IMR-90 (cell line): Measurements from ENCODE around the gene SIGLEC9. TPM values are rescaled to one million over a fixed set of nuclear protein-coding genes. Genes with fewer than 3 reads are reported as not detected.

Experiments used
- ATAC-seq: fragments of 200-7000 bp; cut with Tn5 transposase; 2 replicates; pipeline ENCODE4 v1.9.1; 2020; ENCODE audit warnings: low read depth, mild to moderate bottlenecking, moderate library complexity
- BruUV-seq: library from RNA; stranded (reverse); fragments of 400-500 nt; replicated peaks from 2 replicates; lab custom pipeline; 2021; lab: Mats Ljungman, UMichigan
- CTCF ChIA-PET: fragments of 300-600 bp; formaldehyde crosslinking; extraction: SDS; loops from one replicate; lab custom pipeline; 2021; ENCODE audit warnings: antibody characterized with exemption; lab: Yijun Ruan, JAX
- POLR2A ChIA-PET: fragments of 300-600 bp; sonication (Branson Sonifier 250); formaldehyde crosslinking; loops from one replicate; lab custom pipeline; 2022; ENCODE audit warnings: antibody characterized with exemption; ENCODE audit not compliant: unreplicated experiment; lab: Charles Lee
- DNase-seq: peaks from one replicate; pipeline ENCODE4 v3.0.0; 2013
- H2AFZ ChIP-seq: replicated peaks from 2 replicates; pipeline ENCODE3; 2013; ENCODE audit warnings: low read length, mild to moderate bottlenecking; ENCODE audit not compliant: poor library complexity
- H2AK5ac ChIP-seq: 2 replicates; pipeline ENCODE4 v1.6.1; 2013; ENCODE audit warnings: low read depth, low read length, inconsistent platforms
- H2AK9ac ChIP-seq: replicated peaks from 2 replicates; pipeline ENCODE3; 2013; ENCODE audit warnings: mild to moderate bottlenecking, low read depth, low read length, moderate library complexity; ENCODE audit not compliant: poor library complexity
- H2BK120ac ChIP-seq: 2 replicates; pipeline ENCODE4 v1.6.1; 2013; ENCODE audit warnings: low read depth, low read length, inconsistent platforms
- H2BK15ac ChIP-seq: 3 replicates; pipeline ENCODE4 v1.6.1; 2013; ENCODE audit warnings: low read depth, low read length, inconsistent platforms
- H2BK20ac ChIP-seq: 2 replicates; pipeline ENCODE4 v1.6.1; 2013; ENCODE audit warnings: low read depth, mild to moderate bottlenecking, inconsistent platforms, low read length, moderate library complexity
- H2BK5ac ChIP-seq: 2 replicates; pipeline ENCODE4 v1.6.1; 2013; ENCODE audit warnings: mild to moderate bottlenecking, low read depth, low read length, inconsistent platforms; ENCODE audit not compliant: poor library complexity, severe bottlenecking
- H3K14ac ChIP-seq: replicated peaks from 2 replicates; pipeline ENCODE4 v1.6.1; 2013; ENCODE audit warnings: low read depth, low read length, inconsistent platforms
- H3K18ac ChIP-seq: 2 replicates; pipeline ENCODE4 v1.6.1; 2013; ENCODE audit warnings: low read depth, low read length, control low read depth
- H3K23ac ChIP-seq: 2 replicates; pipeline ENCODE4 v1.6.1; 2013; ENCODE audit warnings: low read depth, low read length, inconsistent platforms
- H3K27ac ChIP-seq: 2 replicates; pipeline ENCODE4 v1.5.1; 2013; ENCODE audit warnings: mild to moderate bottlenecking, control low read depth, low read length; ENCODE audit not compliant: insufficient read depth
- H3K27me3 ChIP-seq: 2 replicates; pipeline ENCODE4 v1.6.1; 2013; ENCODE audit warnings: low read length; ENCODE audit not compliant: control insufficient read depth, insufficient read depth
- H3K36me3 ChIP-seq: 2 replicates; pipeline ENCODE4 v1.6.1; 2013; ENCODE audit warnings: low read length, mixed read lengths; ENCODE audit not compliant: control insufficient read depth, insufficient read depth
- H3K4ac ChIP-seq: 2 replicates; pipeline ENCODE4 v1.6.1; 2013; ENCODE audit warnings: low read depth, low read length, inconsistent platforms
- H3K4me1 ChIP-seq: 2 replicates; pipeline ENCODE4 v1.6.1; 2013; ENCODE audit warnings: low read length, mixed read lengths; ENCODE audit not compliant: control insufficient read depth, insufficient read depth
- H3K4me2 ChIP-seq: 2 replicates; pipeline ENCODE4 v1.6.1; 2013; ENCODE audit warnings: low read depth, mild to moderate bottlenecking, control low read depth, low read length, moderate library complexity
- H3K4me3 ChIP-seq: 2 replicates; pipeline ENCODE4 v1.5.1; 2013; ENCODE audit warnings: low read depth, mild to moderate bottlenecking, control low read depth, low read length, moderate library complexity; ENCODE audit not compliant: insufficient read depth
- H3K56ac ChIP-seq: 2 replicates; pipeline ENCODE4 v1.6.1; 2013; ENCODE audit warnings: low read length, inconsistent platforms; ENCODE audit not compliant: insufficient read depth; ENCODE audit errors: extremely low read depth
- H3K79me1 ChIP-seq, 2 experiments: 2 replicates each; pipeline ENCODE4 v1.6.1; 2013; ENCODE audit warnings: low read length in 2 of 2, inconsistent platforms in 1 of 2, low read depth in 1 of 2
- H3K9ac ChIP-seq: 2 replicates; pipeline ENCODE4 v1.6.1; 2013; ENCODE audit warnings: low read depth, low read length, control low read depth
- H3K9me1 ChIP-seq: 2 replicates; pipeline ENCODE4 v1.6.1; 2013; ENCODE audit warnings: low read length, inconsistent platforms; ENCODE audit not compliant: insufficient read depth
- H3K9me3 ChIP-seq: 2 replicates; pipeline ENCODE4 v1.6.1; 2013; ENCODE audit warnings: low read length; ENCODE audit not compliant: control insufficient read depth, insufficient read depth
- H4K20me1 ChIP-seq: 2 replicates; pipeline ENCODE4 v1.6.1; 2013; ENCODE audit warnings: low read length, inconsistent platforms; ENCODE audit not compliant: insufficient read depth
- H4K5ac ChIP-seq: 2 replicates; pipeline ENCODE4 v1.6.1; 2013; ENCODE audit warnings: mild to moderate bottlenecking, low read depth, low read length, control low read depth
- H4K8ac ChIP-seq, 2 experiments: 2 replicates each; pipeline ENCODE4 v1.6.1; 2013; ENCODE audit warnings: low read depth in 2 of 2, low read length in 2 of 2, control low read depth in 1 of 2, inconsistent platforms in 1 of 2
- H4K91ac ChIP-seq: 2 replicates; pipeline ENCODE4 v1.6.1; 2013; ENCODE audit warnings: low read depth, low read length, inconsistent platforms; ENCODE audit not compliant: insufficient read depth
- BHLHE40 ChIP-seq: fragments of 150-350 bp; IDR thresholded peaks from 2 replicates; pipeline ENCODE4 v1.6.1; 2016; ENCODE audit warnings: mild to moderate bottlenecking, low read depth, low read length
- CEBPB ChIP-seq: IDR thresholded peaks from 2 replicates; pipeline ENCODE4 v1.6.1; 2012; ENCODE audit warnings: low read depth, low read length, improper control_type of control experiment
- CHD1 ChIP-seq: IDR thresholded peaks from 2 replicates; pipeline ENCODE4 v1.6.1; 2012; ENCODE audit warnings: low read depth, low read length, improper control_type of control experiment
- FOS ChIP-seq: fragments of 150-350 bp; IDR thresholded peaks from 2 replicates; pipeline ENCODE4 v1.6.1; 2016; ENCODE audit warnings: low read depth, low read length
- MAZ ChIP-seq: IDR thresholded peaks from 2 replicates; pipeline ENCODE4 v1.6.1; 2012; ENCODE audit warnings: low read depth, mild to moderate bottlenecking, low read length, improper control_type of control experiment, moderate library complexity, borderline replicate concordance
- POLR2A ChIP-seq: IDR thresholded peaks from 2 replicates; pipeline ENCODE4 v1.6.1; 2012; ENCODE audit warnings: mild to moderate bottlenecking, low read depth, low read length
- RAD21 ChIP-seq: IDR thresholded peaks from 2 replicates; pipeline ENCODE4 v1.6.1; 2012; ENCODE audit warnings: low read length, improper control_type of control experiment
- RCOR1 ChIP-seq: IDR thresholded peaks from 2 replicates; pipeline ENCODE4 v1.6.1; 2012; ENCODE audit warnings: mild to moderate bottlenecking, low read length, improper control_type of control experiment; ENCODE audit not compliant: insufficient replicate concordance
- RFX5 ChIP-seq: IDR thresholded peaks from 2 replicates; pipeline ENCODE4 v1.8.0; 2012; ENCODE audit warnings: low read depth, mild to moderate bottlenecking, low read length, moderate library complexity
- SMC3 ChIP-seq: fragments of 150-350 bp; IDR thresholded peaks from 2 replicates; pipeline ENCODE4 v1.6.1; 2016; ENCODE audit warnings: low read depth, mild to moderate bottlenecking, antibody characterized with exemption, low read length, moderate library complexity
- WGBS, 2 experiments: methylation state at CpG; one replicate each; pipeline versions ENCODE4 v1.1.5 to v1.1.7; 2013; ENCODE audit warnings: missing lambda C conversion rate in 2 of 2; ENCODE audit not compliant: insufficient read length in 1 of 2; ENCODE audit errors: extremely low coverage in 2 of 2; 5-methylcytosine and 5-hydroxymethylcytosine counted together
- dilution Hi-C: fragments of 300-500 bp; cut with HindIII; formaldehyde crosslinking; loops from one replicate; pipeline ENCODE4 v1.14.3; 2018; ENCODE audit warnings: low sequenced_read_pairs; ENCODE audit not compliant: unreplicated experiment
- in situ Hi-C: fragments of 300-500 bp; cut with MboI; formaldehyde crosslinking; loops from 3 replicates; pipeline ENCODE4 v1.14.3; 2019; ENCODE audit warnings: low sequenced_read_pairs, inconsistent platforms, mixed read lengths
- intact Hi-C: fragments of 100-400 bp; cut with micrococcal nuclease; formaldehyde crosslinking; loops from 2 replicates; pipeline ENCODE4 v1.10.0; 2022
- polyA plus RNA-seq, 3 experiments: library from polyadenylated mRNA; depleted of rRNA; stranded (reverse); fragments of >200 nt; gene quantifications; 2 replicates each; pipeline ENCODE4 v1.2.3, GENCODE V29; 2012; ENCODE audit warnings: low replicate concordance in 1 of 3
- total RNA-seq: library from RNA; depleted of rRNA; stranded (reverse); fragments of >200 nt; gene quantifications from 2 replicates; pipeline ENCODE4 v1.2.3, GENCODE V29; 2012
- TF ChIP-seq, protein P1 (sequence below): fragments of 150-350 bp; IDR thresholded peaks from 2 replicates; pipeline ENCODE4 v1.6.1; 2016; ENCODE audit warnings: low read depth, mild to moderate bottlenecking, low read length, moderate library complexity, borderline replicate concordance
- TF ChIP-seq, protein P2 (sequence below): fragments of 150-350 bp; IDR thresholded peaks from 2 replicates; pipeline ENCODE4 v1.6.1; 2017; ENCODE audit warnings: mild to moderate bottlenecking, antibody characterized with exemption, low read length, low read depth
- TF ChIP-seq, protein P3 (sequence below): conservative IDR thresholded peaks from 2 replicates; pipeline ENCODE4 v1.5.1; 2012; ENCODE audit warnings: mild to moderate bottlenecking, low read depth, low read length, improper control_type of control experiment

Gene SIGLEC9
- total and polyA plus RNA-seq, 2 of the 4 experiments (the other 2 are of a cell fraction), result 0.03 TPM; not detected in 1

DNA sequence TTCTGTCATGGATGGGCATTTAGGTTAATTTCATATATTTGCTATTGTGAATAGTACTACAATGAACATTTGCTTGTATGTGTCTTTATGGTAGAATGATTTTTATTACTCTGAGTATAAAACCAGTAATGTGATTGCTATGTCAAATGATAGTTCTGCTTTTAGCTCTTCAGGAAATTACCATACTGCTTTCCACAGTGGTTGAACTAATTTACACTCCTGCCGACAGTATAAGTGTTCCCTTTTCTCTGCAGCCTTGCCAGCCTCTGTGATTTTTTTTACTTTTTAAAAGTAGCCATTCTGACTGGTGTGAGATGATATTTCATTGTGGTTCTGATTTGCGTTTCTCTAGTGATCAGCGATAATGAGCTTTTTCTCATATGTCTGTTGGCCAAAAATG is 23.9 kb downstream of the SIGLEC9 start:
- H3K9me3 ChIP-seq, result no peaks in the 10 kb centered on the region
- H2BK5ac ChIP-seq, result no peak overlapping the region
- H2BK20ac ChIP-seq, result no peak overlapping the region
- no peak overlapping the region for H2AK5ac ChIP-seq
- DNase-seq, result no peak
- no peak overlapping the region for H3K56ac ChIP-seq
- H2BK15ac ChIP-seq, result no peak overlapping the region
- no peak overlapping the region for H2BK120ac ChIP-seq
- H2AK9ac ChIP-seq, result no peak overlapping the region
- dilution Hi-C loops, result no loop called here
- in situ Hi-C loops, result no loop called here
- WGBS, 2 experiments, result no CpG with 5 or more reads among the region's 3 CpGs
- CTCF ChIA-PET, result interaction anchor here (0.6 kb wide), 1 partner anchor 141 kb away, joined by 3 read pairs; no protein-coding TSS in a partner anchor
- no peak overlapping the region for H3K27ac ChIP-seq
- H3K9me1 ChIP-seq, result no peaks in the 10 kb centered on the region
- H3K4ac ChIP-seq, result no peak overlapping the region
- H3K4me1 ChIP-seq, result no peaks in the 10 kb centered on the region
- no peak overlapping the region for H3K18ac ChIP-seq
- BruUV-seq, result no TSS peak
- no peak for ATAC-seq
- no peak overlapping the region for H4K5ac ChIP-seq
- no peak overlapping the region for H3K14ac ChIP-seq
- H3K79me1 ChIP-seq, result no peaks in the 10 kb centered on the region
- H4K20me1 ChIP-seq, result no peaks in the 10 kb centered on the region
- H3K27me3 ChIP-seq, result peaks cover 3% of the 10 kb centered on the region; the same call in 1 of the 2 replicates
- no peak overlapping the region for H3K4me2 ChIP-seq
- no peak overlapping the region for H4K8ac ChIP-seq
- TF ChIP-seq POLR2A, result no peak
- TF ChIP-seq, protein P1, sequence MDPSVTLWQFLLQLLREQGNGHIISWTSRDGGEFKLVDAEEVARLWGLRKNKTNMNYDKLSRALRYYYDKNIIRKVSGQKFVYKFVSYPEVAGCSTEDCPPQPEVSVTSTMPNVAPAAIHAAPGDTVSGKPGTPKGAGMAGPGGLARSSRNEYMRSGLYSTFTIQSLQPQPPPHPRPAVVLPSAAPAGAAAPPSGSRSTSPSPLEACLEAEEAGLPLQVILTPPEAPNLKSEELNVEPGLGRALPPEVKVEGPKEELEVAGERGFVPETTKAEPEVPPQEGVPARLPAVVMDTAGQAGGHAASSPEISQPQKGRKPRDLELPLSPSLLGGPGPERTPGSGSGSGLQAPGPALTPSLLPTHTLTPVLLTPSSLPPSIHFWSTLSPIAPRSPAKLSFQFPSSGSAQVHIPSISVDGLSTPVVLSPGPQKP, result no peak
- no peak for TF ChIP-seq CHD1
- TF ChIP-seq RAD21, result no peak
- TF ChIP-seq, protein P2, sequence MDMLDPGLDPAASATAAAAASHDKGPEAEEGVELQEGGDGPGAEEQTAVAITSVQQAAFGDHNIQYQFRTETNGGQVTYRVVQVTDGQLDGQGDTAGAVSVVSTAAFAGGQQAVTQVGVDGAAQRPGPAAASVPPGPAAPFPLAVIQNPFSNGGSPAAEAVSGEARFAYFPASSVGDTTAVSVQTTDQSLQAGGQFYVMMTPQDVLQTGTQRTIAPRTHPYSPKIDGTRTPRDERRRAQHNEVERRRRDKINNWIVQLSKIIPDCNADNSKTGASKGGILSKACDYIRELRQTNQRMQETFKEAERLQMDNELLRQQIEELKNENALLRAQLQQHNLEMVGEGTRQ, result no peak
- TF ChIP-seq RFX5, result no peak
- no peak for TF ChIP-seq MAZ
- no peak for TF ChIP-seq CEBPB
- no peak for TF ChIP-seq BHLHE40
- TF ChIP-seq FOS, result no peak
- no peak for TF ChIP-seq SMC3
- no peak for TF ChIP-seq RCOR1
- TF ChIP-seq, protein P3, sequence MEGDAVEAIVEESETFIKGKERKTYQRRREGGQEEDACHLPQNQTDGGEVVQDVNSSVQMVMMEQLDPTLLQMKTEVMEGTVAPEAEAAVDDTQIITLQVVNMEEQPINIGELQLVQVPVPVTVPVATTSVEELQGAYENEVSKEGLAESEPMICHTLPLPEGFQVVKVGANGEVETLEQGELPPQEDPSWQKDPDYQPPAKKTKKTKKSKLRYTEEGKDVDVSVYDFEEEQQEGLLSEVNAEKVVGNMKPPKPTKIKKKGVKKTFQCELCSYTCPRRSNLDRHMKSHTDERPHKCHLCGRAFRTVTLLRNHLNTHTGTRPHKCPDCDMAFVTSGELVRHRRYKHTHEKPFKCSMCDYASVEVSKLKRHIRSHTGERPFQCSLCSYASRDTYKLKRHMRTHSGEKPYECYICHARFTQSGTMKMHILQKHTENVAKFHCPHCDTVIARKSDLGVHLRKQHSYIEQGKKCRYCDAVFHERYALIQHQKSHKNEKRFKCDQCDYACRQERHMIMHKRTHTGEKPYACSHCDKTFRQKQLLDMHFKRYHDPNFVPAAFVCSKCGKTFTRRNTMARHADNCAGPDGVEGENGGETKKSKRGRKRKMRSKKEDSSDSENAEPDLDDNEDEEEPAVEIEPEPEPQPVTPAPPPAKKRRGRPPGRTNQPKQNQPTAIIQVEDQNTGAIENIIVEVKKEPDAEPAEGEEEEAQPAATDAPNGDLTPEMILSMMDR, result no peak
- H3K36me3 ChIP-seq, result no peaks in the 10 kb centered on the region
- H2AFZ ChIP-seq, result no peak overlapping the region
- intact Hi-C loops, result no loop called here
- no peak overlapping the region for H4K91ac ChIP-seq
- POLR2A ChIA-PET, result no interaction called here
- no peak overlapping the region for H3K4me3 ChIP-seq
- no peak overlapping the region for H3K9ac ChIP-seq
- H3K23ac ChIP-seq, result no peak overlapping the region
